Neural cell (in vitro differentiated cells): Measurements from ENCODE around the gene HS6ST3.

Experiments used
- CTCF ChIP-seq: fragments of 450-650 bp; IDR thresholded peaks from 2 replicates; pipeline ENCODE4 v1.5.1; 2014; ENCODE audit warnings: antibody characterized with exemption, mild to moderate bottlenecking, moderate library complexity; ENCODE audit not compliant: poor library complexity, severe bottlenecking
- EZH2 ChIP-seq: fragments of 200-600, 300-800 bp; shearing (Covaris generic), sonication (generic); IDR thresholded peaks from 2 replicates; pipeline ENCODE4 v1.6.1; 2014; ENCODE audit warnings: antibody characterized with exemption, low read length, borderline replicate concordance, mild to moderate bottlenecking; ENCODE audit not compliant: insufficient read depth, poor library complexity, severe bottlenecking
- MXI1 ChIP-seq: fragments of 450-650 bp; conservative IDR thresholded peaks from 2 replicates; pipeline ENCODE4 v1.6.1; 2014; ENCODE audit warnings: antibody characterized with exemption, mild to moderate bottlenecking; ENCODE audit not compliant: poor library complexity, severe bottlenecking
- REST ChIP-seq: IDR thresholded peaks from 2 replicates; pipeline ENCODE4 v1.6.1; 2012; ENCODE audit warnings: borderline replicate concordance

- TF ChIP-seq CTCF, result no peak
- no peak for TF ChIP-seq EZH2
- no peak for TF ChIP-seq REST
- TF ChIP-seq MXI1, result no peak
These were observed 133.3 kb downstream of the HS6ST3 start for GRCh38 chr13:96223231-96223630.
